Right lobe of liver (tissue), 4 donors: ENCODE data around the gene EPS8L3.

Source experiments
- CTCF ChIP-seq, 4 donors: fragments of 200-600 bp in 3 of 4; fragments of 450-650 bp in 1 of 4; IDR thresholded peaks; one replicate each; pipeline versions ENCODE4 v1.5.1 to v1.8.0; 2016 to 2022; ENCODE audit warnings: antibody characterized with exemption in 4 of 4, mild to moderate bottlenecking in 2 of 4
- POLR2A ChIP-seq: fragments of 450-650 bp; IDR thresholded peaks from one replicate; pipeline ENCODE4 v1.6.1; 2017; ENCODE audit warnings: antibody characterized with exemption, mild to moderate bottlenecking
- donor health status: DM: no; HTN: no; CAD: no.
- donor health status: DM: no; HTN: no; CAD: no.
- donor health status: DM: no; HTN: yes; CAD: no.

DNA sequence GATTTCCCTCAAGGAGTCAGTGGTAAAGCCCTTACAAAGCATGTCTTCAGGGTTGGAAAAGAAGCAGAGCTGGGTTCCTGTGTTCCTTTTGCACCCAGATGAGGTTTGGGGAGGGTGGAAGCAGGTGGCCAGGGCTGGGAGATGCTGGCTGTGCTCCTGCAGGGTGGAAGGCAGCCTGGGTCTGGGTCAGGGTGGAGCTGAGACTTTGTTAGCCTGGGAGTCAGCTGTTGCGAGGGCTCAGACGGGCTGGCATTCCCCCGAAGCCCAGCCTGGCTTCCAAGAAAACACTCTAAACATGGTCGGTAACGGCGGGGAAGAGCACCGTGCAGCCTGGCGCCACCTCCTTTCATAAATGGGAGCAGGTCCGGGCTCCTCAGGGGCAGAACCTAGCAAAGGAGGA lies 43.7 kb upstream of the EPS8L3 start:
- TF ChIP-seq CTCF (IDR thresholded peaks at IDR 0.05) (no peak), POLR2A (no peak)
